HepG2 (cell line): ENCODE data around the gene LMOD1. TPM values are rescaled to one million over a fixed set of nuclear protein-coding genes. Genes with fewer than 3 reads are reported as not detected.

Experiments
- ARID5B ChIP-seq: IDR thresholded peaks from 2 replicates; pipeline ENCODE4 v1.4.0; 2020; ENCODE audit warnings: mild to moderate bottlenecking, missing genetic modification reagents
- KDM2A ChIP-seq: sonication (generic); formaldehyde crosslinking; IDR thresholded peaks from 2 replicates; pipeline ENCODE4 v1.4.0; 2020; ENCODE audit warnings: low read depth, missing genetic modification reagents, borderline replicate concordance
- MYNN ChIP-seq: sonication (generic); formaldehyde crosslinking; IDR thresholded peaks from 2 replicates; pipeline ENCODE4 v1.4.0; 2020; ENCODE audit warnings: mild to moderate bottlenecking, low read depth, missing genetic modification reagents
- PATZ1 ChIP-seq: sonication (generic); formaldehyde crosslinking; IDR thresholded peaks from 2 replicates; pipeline ENCODE4 v1.4.0; 2020; ENCODE audit warnings: missing genetic modification reagents
- POGZ ChIP-seq: sonication (generic); formaldehyde crosslinking; IDR thresholded peaks from 2 replicates; pipeline ENCODE4 v1.4.0; 2020; ENCODE audit warnings: mild to moderate bottlenecking, missing genetic modification reagents
- SNAPC4 ChIP-seq: sonication (generic); formaldehyde crosslinking; IDR thresholded peaks from 2 replicates; pipeline ENCODE4 v1.4.0; 2020; ENCODE audit warnings: mild to moderate bottlenecking, missing genetic modification reagents
- STAG1 ChIP-seq: sonication (generic); formaldehyde crosslinking; IDR thresholded peaks from 2 replicates; pipeline ENCODE4 v1.4.0; 2020; ENCODE audit warnings: missing genetic modification reagents
- STAT5B ChIP-seq: sonication (generic); formaldehyde crosslinking; IDR thresholded peaks from 2 replicates; pipeline ENCODE4 v1.4.0; 2020; ENCODE audit warnings: missing genetic modification reagents
- ZBTB2 ChIP-seq: sonication (generic); formaldehyde crosslinking; IDR thresholded peaks from 2 replicates; pipeline ENCODE4 v1.8.0; 2022; ENCODE audit warnings: low read depth, missing genetic modification reagents
- ZC3H13 ChIP-seq: sonication (generic); formaldehyde crosslinking; IDR thresholded peaks from 2 replicates; pipeline ENCODE4 v1.8.1; 2023; ENCODE audit warnings: mild to moderate bottlenecking, missing genetic modification reagents, moderate library complexity
- ZFY ChIP-seq: sonication (generic); formaldehyde crosslinking; IDR thresholded peaks from 2 replicates; pipeline ENCODE4 v1.4.0; 2020; ENCODE audit warnings: missing genetic modification reagents
- ZNF138 ChIP-seq: sonication (generic); formaldehyde crosslinking; IDR thresholded peaks from 2 replicates; pipeline ENCODE4 v1.5.0; 2020; ENCODE audit warnings: mild to moderate bottlenecking, low read depth, missing genetic modification reagents
- ZNF331 ChIP-seq: sonication (generic); formaldehyde crosslinking; IDR thresholded peaks from 2 replicates; pipeline ENCODE4 v1.4.0; 2020; ENCODE audit warnings: missing genetic modification reagents
- ZNF749 ChIP-seq: sonication (generic); formaldehyde crosslinking; IDR thresholded peaks from 2 replicates; pipeline ENCODE4 v1.8.0; 2022; ENCODE audit warnings: mild to moderate bottlenecking, missing genetic modification reagents, moderate library complexity, borderline replicate concordance
- ZSCAN29 ChIP-seq: sonication (generic); formaldehyde crosslinking; conservative IDR thresholded peaks from 2 replicates; pipeline ENCODE4 v1.4.0; 2020; ENCODE audit warnings: mild to moderate bottlenecking, missing genetic modification reagents
- polyA plus RNA-seq, 8 experiments: library from polyadenylated mRNA; depleted of rRNA in 3 of 8; stranded (reverse) in 7 of 8; unstranded in 1 of 8; fragments of >200 nt; fragmentation: Illumina TruSeq in 4 of 8; extraction: Trizol in 4 of 8; gene quantifications; 2 replicates each; pipeline versions ENCODE4 v1.2.1 to v1.2.3, GENCODE V29; 2011 to 2016; ENCODE audit warnings: low read depth in 4 of 8, missing spikeins in 1 of 8, mixed read lengths in 1 of 8; ENCODE audit not compliant: insufficient read depth in 1 of 8
- total RNA-seq, 5 experiments: library from RNA; depleted of rRNA; stranded (reverse); fragments of >200 nt; fragmentation: Illumina TruSeq; extraction: Trizol; gene quantifications; 2 replicates each; pipeline ENCODE4 v1.2.3, GENCODE V29; 2016; ENCODE audit warnings: low read depth in 1 of 5

The LMOD1 gene
- total and polyA plus RNA-seq, 2 of the 13 experiments (the other 11 are each of a cell fraction or from before 2014, with no cell fraction given) = not detected

GRCh38 chr1:201895913-201896807, 50.2 kb downstream of the LMOD1 start (continued):
- peak; percentile 77; the same call in 1 of the 2 replicates for TF ChIP-seq KDM2A (CRISPR knock-in tag)
- no peak for TF ChIP-seq ZNF749 (CRISPR knock-in tag)
- peak; percentile 56 for TF ChIP-seq ARID5B (CRISPR knock-in tag)
- TF ChIP-seq ZSCAN29 (CRISPR knock-in tag) = 0 out of 2 replicates have a peak, but pooled peaks have one; percentile 3
- TF ChIP-seq STAG1 (CRISPR knock-in tag) = peak; percentile 94
- no peak for TF ChIP-seq ZNF138 (CRISPR knock-in tag)
- no peak for TF ChIP-seq MYNN (CRISPR knock-in tag)
- TF ChIP-seq ZFY (CRISPR knock-in tag) = no peak; the same call in 1 of the 2 replicates
- TF ChIP-seq ZC3H13 (CRISPR knock-in tag) = no peak
- TF ChIP-seq SNAPC4 (CRISPR knock-in tag) = no peak
- TF ChIP-seq POGZ (CRISPR knock-in tag) = peak; percentile 49; the same call in 1 of the 2 replicates
- TF ChIP-seq ZNF331 = 0 out of 2 replicates have a peak, but pooled peaks have one; percentile 37
- TF ChIP-seq STAT5B (CRISPR knock-in tag) = no peak
- TF ChIP-seq ZBTB2 (CRISPR knock-in tag) = no peak
- 0 out of 2 replicates have a peak, but pooled peaks have one; percentile 23 for TF ChIP-seq PATZ1 (CRISPR knock-in tag)
